HG02840 (cell line): ENCODE results near the gene DLGAP5.
A peak's percentile ranks its signal among the peaks of the same experiment; 100 is the strongest.

Experiments
- ATAC-seq: cut with Tn5 transposase; IDR thresholded peaks from one replicate; pipeline ENCODE4 v1.9.1; 2021; ENCODE audit warnings: mild to moderate bottlenecking, moderate library complexity, moderate number of reproducible peaks; ENCODE audit not compliant: unreplicated experiment, low FRiP score

The DLGAP5 gene, protein sequence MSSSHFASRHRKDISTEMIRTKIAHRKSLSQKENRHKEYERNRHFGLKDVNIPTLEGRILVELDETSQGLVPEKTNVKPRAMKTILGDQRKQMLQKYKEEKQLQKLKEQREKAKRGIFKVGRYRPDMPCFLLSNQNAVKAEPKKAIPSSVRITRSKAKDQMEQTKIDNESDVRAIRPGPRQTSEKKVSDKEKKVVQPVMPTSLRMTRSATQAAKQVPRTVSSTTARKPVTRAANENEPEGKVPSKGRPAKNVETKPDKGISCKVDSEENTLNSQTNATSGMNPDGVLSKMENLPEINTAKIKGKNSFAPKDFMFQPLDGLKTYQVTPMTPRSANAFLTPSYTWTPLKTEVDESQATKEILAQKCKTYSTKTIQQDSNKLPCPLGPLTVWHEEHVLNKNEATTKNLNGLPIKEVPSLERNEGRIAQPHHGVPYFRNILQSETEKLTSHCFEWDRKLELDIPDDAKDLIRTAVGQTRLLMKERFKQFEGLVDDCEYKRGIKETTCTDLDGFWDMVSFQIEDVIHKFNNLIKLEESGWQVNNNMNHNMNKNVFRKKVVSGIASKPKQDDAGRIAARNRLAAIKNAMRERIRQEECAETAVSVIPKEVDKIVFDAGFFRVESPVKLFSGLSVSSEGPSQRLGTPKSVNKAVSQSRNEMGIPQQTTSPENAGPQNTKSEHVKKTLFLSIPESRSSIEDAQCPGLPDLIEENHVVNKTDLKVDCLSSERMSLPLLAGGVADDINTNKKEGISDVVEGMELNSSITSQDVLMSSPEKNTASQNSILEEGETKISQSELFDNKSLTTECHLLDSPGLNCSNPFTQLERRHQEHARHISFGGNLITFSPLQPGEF

DNA sequence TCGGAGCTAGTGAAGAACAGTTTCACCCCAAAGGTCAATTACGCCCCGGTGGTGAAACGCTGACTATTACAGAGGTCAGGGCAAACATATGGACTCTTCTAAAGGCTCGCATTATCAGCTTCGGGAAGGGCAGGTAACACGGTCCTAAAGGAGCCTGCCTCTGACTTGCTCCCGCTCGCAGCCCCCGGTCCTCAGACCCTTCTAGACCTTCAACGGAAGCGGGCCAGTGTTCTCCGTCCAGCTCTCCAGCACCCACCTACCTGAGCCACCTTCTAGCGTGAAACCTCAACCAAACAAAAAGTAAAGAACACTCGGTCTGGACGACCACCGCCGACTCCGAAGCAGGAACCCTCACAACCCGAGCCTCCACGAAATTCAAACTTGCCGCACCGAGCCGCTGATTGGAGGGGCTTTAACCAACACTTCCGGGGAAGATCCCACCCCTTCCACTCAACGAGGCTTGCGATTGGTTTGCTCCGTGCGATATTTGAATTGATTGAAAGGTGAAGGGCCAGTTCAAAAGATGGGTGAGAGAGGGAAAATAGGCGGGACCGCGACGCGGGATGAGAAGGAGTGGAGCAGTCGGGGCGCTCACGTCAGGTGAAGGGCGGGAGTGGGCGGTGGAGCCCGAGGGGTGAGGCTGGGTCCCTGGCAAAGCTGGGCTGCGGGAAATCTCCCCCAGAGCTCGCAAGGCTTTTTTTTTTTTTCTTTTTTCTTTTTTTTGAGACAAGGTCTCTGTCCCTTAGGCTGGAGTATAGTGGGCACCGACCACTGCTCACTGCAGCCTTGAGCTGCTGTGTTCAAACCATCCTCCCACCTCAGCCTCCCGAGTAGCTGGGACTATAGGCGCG lies at the start of gene DLGAP5:
TSS of gene DLGAP5 (minus strand) at position 383 of the 851 bp plus-strand sequence. CDS start 2,406 bp downstream, outside the sequence.
- ATAC-seq: peak; percentile 96

DNA sequence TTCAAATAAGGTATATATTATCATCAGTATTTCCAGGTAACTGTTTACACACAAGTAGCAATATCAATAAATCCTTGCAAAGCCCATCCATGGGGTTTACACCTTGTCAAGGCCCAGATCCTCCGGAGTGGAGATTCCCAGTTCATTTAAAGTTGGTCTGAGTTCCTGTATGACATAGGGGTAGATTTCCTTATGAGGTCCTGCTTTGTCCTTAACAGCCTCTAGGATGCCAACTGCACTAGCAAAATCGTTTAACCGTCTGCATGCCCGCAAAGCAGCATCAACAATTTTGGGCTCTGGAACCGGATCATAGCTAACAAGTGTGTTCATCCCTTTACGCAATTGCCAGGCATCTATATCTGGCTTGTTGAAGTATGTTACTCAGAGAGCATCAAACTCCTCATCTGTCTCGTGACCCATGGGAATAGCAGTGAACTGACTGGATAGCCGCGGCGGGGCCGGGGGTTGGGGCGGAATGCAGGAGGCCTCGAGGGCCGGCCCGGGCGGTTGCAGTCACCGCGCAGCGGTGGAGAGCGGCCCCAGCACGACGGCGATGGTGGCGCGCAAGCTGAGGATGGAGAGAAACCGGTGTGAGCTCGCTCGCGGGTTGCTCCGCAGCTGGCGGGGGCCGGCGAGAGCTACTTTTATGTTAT lies 49.3 kb upstream of the DLGAP5 start:
- ATAC-seq: no peak

DNA sequence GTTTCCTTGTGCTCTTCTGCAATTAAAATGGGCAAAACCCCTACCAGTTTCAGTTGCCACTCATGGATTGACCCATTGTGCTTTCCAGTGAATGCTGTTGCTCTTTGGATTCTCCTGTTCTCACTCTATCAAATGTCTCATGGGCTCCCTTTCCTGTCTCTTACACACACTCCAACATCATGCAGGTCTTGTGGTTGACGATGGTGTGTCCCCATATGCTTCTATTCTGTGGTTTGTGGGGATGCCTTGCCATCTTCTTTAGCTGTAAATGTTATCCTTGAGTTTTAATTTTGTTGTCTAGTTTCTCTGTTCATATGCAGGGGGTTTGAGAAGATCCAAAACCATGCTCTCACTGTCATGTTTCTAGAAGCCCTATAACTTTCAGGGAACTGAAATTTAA lies 47.9 kb upstream of the DLGAP5 start:
- ATAC-seq: no peak

DNA sequence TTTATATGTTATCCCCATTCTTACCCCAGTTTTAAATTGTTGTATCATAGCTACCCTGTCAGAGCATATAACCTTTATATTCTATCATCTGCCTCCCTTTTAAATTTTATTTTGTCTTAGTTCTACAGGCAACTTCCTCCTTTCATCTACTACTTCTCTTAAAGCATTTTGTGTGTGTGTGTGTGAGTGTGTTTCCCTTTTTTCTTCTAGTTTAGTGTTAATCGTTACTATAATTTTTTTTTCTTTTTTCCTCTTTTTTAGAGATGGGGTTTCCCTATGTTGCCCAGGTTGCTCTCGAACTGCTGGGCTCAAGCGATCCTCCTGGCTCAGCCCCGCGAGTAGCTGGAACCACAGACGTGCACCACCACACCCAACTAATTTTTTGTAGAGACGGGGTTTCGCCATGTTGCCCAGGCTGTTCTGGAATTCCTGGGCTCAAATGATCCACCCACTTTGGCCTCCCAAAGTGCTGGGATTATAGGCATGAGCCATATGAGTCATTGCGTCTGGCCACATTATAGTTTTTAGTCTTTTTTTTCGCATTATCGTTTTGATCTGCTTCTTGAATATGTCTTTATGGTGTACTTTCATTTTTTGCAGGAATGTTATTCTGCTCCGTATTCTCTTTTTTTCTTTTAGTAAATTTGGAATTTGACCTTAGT lies 46.8 kb upstream of the DLGAP5 start:
- no peak for ATAC-seq

DNA sequence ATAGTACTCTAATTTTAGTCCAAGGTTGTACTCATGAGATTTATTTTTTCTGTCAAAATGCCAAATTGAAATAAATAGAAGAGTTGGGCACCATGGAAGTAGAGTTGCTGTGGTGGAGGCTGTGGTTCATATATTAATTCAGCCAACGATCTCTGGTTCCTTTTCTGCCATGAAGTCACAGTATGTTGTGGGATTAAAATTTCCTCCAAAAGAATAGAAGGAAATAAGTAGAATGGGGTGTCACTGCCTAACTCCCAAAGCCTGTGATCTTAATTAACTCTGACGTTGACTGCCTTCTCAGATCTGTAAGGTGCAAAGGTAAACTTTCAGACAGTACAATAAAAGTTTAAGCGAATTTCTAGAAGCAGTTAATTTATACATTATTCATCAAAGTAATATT lies 42.2 kb upstream of the DLGAP5 start:
- no peak for ATAC-seq

DNA sequence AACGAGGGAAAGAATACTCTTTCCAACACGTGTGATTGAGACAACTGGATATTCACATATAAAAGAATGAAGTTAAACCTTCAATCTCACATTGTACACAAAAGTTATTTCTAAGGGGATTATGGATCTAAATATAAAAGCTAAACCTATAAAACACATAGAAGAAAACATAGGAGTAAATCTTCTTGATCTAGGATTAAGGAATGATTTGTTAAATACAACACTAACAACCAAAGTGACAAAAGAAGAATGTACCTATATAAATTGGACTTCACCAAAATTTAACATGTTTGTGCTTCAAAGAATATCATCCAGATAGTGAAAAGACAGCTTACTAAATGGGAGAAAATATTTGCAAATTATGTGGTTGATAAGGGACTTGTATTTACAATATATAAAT lies 36.9 kb upstream of the DLGAP5 start:
- no peak for ATAC-seq

DNA sequence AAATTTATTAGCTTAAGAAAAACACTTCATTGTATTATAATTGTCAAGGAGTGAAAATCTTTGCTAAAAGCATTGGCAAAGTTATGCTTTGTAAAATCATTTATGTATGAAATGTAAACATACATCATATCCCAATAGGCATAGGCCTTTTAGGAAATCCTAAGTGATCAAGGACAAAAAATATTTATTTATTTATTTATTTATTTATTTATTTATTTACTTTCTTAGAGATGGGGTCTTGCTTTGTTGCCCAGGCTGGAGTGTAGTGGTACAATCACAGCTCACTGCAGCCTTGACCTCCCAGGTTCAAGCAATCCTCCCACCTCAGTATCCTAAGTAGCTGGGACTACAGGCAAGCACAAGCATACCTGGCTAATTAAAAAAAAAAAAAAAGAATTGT lies 32.0 kb upstream of the DLGAP5 start:
- ATAC-seq: no peak

DNA sequence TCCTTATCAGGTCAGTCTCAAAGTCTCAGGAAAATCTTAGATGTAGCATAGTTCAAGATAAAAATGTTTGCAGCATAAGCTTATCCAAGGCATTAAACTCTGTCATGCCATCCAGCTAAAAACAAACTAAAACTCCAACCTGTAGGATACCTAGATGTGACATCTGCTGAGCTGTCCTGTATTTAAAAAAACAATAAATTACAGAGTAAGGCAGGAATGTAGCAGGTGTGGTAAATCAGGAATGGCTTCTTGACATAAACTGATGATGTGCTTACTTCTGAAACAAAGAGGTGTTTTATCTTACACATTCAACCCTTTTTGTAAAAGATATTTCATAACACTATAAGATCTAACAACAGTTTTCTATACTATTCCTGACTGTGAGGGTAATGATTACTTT lies 30.6 kb upstream of the DLGAP5 start:
- no peak for ATAC-seq

DNA sequence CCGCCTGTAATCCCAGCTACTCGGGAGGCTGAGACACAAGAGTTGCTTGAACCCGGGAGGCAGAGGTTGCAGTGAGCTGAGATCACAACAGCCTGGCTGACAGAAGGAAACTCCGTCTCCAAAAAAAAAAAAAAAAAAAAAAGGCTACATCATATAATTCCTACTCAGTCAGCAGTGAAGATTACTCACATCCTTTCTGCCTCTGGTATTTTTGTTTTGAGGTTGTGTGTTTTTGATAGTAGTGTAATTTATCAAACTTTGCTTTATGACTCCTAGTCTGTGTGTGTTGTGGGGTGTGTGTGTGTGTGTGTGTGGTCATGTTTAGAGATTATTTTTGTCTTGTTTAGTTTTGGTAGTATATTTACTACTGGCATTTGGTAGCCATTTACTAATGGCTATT lies 29.8 kb upstream of the DLGAP5 start:
- ATAC-seq: no peak

DNA sequence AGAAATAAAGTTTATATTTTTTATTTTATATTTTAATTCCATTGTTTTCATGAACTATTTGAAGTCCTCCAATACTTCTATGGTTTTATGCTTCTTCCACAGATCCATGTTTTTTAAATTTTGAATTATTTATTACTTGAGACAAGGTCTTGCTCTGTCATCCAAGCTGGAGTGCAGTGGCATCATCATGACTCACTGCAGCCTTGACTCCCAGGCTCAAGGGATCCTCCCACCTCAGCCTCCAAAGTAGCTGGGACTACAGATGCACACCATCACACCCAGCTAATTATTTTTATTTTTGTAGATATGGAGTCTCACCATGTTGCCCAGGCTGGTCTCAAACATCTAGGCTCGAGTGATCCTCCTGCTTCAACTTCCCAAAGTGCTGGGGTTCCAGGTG lies 28.8 kb upstream of the DLGAP5 start:
- no peak for ATAC-seq

DNA sequence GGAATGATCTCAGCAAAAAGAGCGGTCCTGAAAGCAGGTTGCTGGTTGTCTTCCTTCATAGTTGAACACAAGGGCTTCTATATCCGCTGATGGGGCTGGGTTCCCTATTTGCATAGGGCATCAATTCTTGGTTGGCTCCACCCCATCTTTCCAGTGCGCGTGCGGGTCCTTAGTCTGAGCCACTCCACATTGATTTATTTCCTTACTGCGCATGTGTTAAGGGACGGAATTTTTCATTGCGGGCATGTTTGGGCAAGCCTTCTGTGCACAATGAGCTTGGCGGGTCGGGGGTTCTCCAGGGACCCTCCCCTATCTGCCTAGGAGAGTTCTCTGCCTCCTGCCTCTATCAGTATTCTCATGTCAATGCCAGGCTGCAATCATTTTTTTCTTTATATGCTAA lies 21.2 kb upstream of the DLGAP5 start:
- ATAC-seq: no peak

DNA sequence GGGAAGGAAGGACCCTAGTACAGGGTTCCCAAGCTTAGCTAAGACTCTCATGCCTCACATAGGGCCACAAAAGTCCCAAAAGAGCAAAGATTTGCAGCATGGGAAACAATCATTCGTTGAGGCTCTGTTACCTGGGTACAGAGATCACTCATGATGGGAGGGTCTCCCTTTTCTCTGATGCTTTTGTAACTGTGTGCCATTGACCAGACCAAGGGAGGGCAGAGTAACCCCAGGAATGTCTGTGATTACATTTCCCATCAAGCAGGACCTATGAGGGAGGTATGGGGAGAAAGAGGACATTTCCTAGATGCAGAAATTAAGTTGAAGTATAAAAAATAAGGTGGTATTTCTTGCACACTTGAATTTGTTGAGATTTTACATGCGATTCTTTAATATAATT lies 16.4 kb upstream of the DLGAP5 start:
- no peak for ATAC-seq

DNA sequence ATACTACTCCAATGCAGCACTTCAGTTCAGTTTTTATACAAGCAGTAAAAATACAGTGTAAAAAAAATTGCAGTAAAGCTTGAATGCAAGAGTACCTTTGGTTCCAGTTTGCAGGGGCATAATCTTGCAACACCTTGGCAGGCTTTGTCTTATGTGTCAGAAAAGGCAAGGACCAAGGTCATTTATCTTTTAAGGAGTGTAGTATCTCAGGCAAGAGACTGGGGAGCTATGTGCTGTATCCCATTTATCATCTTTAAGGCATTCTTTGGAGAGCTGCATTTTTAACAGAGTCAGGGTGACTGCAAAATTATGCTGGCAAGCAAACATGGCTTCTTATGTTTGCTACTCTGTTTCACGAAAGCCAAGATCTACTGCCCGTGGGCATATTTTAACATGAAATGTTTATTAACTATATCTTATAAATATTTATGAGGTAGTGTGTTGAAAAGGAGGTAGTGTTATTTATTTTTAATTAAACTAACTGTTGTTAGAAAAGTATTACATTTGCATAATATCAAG lies 14.8 kb upstream of the DLGAP5 start:
- ATAC-seq: no peak

DNA sequence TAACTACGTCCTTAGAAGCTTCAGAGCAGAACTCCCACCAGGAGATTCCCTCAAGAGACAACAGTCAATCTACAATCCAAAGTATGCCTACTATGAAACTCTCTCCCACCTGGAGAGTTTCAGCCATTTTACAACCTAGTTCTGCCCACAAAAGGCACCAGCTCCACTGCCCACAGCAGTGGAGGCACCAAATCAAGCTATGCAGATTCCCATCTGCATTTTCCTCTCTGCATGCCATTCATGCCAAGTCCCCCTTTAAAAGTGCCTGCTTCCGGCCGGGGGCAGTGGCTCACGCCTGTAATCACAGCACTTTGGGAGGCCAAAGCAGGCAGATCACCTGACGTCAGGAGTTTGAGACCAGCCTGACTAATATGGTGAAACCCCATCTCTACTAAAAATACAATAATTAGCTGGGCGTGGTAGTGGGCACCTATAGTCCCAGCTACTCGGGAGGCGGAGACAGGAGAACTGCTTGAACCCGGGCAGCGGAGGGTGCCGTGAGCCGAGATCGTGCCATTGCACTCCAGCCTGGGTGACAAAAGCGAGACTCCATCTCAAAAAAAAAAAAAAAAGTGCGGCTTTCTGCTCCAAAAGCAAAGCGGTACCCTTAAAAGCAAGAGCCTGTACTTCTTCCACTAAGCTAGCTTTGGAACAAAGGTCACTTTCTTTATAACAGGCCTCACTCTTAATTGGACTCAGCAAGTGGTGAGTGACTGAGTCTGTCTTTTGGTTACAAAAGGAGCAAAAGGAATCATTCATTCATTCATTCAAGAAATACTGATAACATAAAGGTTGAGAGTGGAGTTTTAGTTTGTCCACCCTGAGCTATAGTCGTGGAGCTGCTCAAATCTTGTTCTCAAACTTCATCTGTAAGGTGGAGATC lies 10.1 kb upstream of the DLGAP5 start:
- ATAC-seq: no peak

DNA sequence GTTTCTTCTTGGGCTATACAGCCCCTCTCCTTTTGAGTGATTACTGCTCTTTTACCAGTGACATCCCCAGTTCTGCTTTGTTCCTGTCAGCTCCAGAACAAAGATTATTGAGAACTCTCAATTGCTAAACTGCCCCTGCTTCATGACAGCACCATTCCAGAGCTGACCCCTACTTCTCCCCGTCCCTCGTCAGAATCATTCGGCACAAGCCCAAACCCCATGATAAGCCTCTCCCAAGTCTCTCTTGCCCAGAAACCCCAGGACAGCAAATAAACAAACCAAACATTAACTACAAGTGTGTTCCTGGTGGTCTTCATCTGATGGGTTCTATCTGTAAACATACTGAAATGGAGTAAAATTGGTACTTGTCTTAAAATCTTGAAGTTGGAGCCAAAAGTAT lies 9.3 kb upstream of the DLGAP5 start:
- no peak for ATAC-seq

DNA sequence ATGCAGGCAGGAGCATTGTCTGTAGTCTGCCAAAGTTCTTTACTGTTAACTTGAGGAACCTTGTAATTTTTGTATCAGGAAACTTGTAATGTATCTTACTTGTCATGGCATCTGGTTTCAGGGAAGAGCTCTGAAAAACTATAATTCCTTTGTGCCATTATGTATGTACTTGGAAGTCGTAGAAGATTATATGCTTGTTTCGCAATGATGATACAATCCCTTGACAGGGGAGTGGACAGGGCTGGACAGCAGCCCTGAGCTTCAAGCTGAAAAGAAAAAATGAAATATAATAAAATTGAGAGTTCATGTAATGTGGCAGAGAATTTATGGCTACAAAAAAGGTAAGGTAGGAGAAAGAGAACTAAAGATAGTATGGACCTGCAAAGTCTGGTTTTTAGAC lies 7.4 kb upstream of the DLGAP5 start:
- no peak for ATAC-seq

DNA sequence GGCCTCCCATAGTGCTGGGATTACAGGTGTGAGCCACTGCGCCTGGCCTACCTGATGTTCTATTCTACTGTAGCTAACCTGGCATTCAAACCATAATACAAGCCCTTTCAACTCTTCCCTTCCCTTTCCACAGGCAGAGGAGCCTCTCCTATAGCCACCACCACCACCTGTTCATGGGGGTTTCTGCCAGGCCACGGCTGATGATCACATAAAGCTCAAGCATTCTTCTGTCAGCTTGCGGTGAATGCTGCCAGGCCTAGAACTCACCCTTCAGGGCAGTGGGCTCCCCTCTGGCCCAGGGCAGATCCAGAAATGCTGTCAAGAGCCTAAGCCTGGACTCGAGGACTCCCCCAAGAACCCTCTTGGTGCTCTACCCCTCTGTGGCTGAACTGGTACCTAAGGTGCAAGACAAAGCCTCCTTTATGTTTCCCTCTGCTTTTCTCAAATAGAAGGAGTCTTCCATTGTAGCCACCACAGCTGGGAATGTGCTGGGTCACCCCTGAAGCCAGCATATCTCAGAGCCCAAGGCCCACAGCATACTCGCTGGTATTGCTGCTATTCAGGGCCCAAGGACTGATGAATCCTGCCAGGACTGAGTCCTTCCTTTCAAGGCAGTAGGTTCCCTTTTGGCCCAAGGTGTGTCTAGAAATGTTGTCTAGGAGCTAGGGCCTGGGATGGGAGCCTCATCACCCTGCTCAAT lies 3.4 kb upstream of the DLGAP5 start:
- ATAC-seq: no peak

DNA sequence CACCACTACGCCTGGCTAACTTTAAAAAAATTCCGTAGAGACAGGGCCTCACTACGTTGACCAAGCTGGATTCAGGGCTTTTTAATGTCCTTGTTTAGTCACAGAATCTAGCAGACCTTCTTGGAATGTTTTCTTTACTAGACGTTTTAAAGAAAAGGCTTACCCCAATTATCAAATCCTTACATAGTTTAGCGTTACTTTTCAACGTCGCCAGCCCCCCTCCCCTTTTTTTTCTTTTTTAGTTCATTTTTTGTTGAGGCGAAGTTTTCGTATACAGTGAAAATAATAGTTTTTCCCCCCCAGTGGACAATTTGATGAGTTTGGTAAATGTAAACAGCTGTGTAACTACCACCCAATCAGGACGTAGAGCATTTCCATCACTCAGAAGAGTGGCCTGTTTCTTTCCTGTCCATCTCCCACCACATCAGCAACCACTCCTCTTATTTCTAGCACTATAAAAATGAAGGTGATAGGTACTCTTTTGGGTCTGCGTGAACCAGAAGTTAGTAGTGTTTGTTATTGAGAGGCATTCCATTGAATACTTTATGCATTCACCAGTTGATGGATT lies 753 bp upstream of the DLGAP5 start:
- no peak for ATAC-seq
